Keratinocyte (primary cell): Measurements from ENCODE around the gene TMEM59L.

Source experiments
- EZH2 ChIP-seq: IDR thresholded peaks from one replicate; pipeline ENCODE4 v1.6.1; 2012; ENCODE audit warnings: inconsistent platforms, mild to moderate bottlenecking, low read length, moderate library complexity
- TF ChIP-seq, protein P1 (sequence below), 3 experiments: IDR thresholded peaks in 1 of 3; conservative IDR thresholded peaks in 1 of 3; optimal IDR thresholded peaks in 1 of 3; 2 replicates in 2 of 3; 3 replicates in 1 of 3; pipeline versions ENCODE3 to v1.5.1; 2011; ENCODE audit warnings: low read length in 3 of 3, mild to moderate bottlenecking in 3 of 3, moderate library complexity in 2 of 3, control low read depth in 1 of 3, inconsistent platforms in 1 of 3; ENCODE audit not compliant: insufficient read depth in 2 of 3; ENCODE audit errors: extremely low read depth in 1 of 3

DNA sequence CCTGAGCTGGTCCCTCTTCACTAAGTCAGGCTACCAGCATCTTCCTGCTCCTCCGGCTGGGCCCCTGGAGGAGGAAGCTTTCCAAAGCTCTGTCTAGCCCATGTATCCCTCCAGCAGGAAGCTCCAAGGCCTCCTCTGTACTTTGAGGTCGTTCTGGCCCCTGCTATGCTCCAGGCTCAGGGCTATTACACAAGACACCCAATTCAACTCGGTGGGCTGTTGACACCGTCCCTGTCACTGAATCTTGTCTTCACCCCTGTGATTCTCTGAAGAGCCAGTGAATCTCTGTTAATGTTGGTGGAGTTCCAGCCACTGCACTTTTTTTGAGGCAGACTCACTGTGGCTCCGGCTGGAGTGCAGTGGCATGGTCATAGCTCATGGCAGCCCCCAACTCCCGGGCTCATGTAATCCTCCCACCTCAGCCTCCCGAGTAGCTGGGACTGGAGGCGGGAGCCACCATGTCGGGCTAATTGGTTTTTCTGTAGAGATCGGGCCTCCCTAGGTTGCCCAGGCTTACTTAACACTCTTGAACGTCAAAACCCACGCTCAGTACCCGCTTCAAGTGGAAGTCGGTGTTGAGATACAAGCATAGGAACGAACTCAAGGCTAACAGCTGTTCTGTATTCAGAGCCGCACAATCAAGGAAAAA is 24.6 kb upstream of the TMEM59L start:
- TF ChIP-seq, protein P1, sequence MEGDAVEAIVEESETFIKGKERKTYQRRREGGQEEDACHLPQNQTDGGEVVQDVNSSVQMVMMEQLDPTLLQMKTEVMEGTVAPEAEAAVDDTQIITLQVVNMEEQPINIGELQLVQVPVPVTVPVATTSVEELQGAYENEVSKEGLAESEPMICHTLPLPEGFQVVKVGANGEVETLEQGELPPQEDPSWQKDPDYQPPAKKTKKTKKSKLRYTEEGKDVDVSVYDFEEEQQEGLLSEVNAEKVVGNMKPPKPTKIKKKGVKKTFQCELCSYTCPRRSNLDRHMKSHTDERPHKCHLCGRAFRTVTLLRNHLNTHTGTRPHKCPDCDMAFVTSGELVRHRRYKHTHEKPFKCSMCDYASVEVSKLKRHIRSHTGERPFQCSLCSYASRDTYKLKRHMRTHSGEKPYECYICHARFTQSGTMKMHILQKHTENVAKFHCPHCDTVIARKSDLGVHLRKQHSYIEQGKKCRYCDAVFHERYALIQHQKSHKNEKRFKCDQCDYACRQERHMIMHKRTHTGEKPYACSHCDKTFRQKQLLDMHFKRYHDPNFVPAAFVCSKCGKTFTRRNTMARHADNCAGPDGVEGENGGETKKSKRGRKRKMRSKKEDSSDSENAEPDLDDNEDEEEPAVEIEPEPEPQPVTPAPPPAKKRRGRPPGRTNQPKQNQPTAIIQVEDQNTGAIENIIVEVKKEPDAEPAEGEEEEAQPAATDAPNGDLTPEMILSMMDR (optimal IDR thresholded peaks at IDR 0.05 in 1 of 3, IDR thresholded peaks at IDR 0.05 in 1 of 3, conservative IDR thresholded peaks at IDR 0.05 in 1 of 3; ENCODE audit: extremely low read depth in 1 of 3, insufficient read depth in 2 of 3, low read length in 3 of 3), result no peak
- TF ChIP-seq EZH2, result no peak
